ENCODE data around the gene NEK1. TPM values are rescaled to one million over a fixed set of nuclear protein-coding genes. Genes with fewer than 3 reads are reported as not detected.

Gene NEK1
- total RNA-seq, 2 experiments from 2014 or later: 15.4 to 16.9 TPM

DNA sequence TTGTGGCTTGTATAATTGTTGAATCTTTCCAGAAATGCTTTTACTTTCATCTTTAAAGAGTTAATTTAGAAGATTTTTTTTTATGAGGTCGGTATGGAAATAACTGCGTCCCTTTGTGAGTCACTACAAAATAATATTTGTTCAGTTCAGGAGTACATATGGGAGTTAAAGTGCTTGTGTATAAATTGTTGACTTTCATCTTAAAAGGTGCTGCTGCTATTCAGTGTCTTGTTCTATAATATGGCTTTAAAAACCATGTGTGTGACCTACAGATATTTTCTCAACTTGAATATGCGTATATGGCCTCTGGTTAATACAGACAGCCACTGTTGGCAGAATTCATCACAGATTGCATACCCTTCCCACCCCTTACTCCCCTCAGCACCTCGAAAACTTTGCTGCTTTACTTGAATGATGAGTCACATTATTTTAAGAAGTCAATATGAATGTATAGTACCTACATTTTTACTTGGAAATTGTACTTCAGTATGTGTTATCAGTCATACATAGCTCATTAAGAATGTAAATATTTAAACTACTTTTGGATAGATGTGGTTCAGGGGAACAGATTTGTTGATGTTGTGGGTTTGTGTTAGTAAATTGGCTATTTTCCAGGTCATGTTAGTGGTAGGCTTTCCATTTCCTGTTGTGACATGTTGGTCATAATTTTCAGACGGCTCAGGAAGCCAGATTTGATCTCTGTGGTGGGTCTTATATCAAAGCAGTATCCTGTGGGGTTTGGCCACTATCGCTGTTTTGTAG is 9.5 kb upstream of the NEK1 start:
- Mint-ChIP-seq H3K27me3 (no peaks in the 10 kb centered on the region), H3K4me1 (peaks cover 42% of the 10 kb centered on the region), H3K4me3 (peak overlapping the region; percentile 72), H3K9me3 (no peaks in the 10 kb centered on the region), H3K36me3 (peaks cover 5% of the 10 kb centered on the region), H3K27ac (peak overlapping the region; percentile 76)
- DNase-seq (no peak), ATAC-seq (ENCODE audit: low read depth) (no peak)
- POLR2A ChIA-PET: interaction anchor here (0.6 to 2.8 kb wide), 2 partner anchors 10 to 38 kb away, joined by 3 to 13 read pairs; partner anchors contain the start of gene NEK1

DNA sequence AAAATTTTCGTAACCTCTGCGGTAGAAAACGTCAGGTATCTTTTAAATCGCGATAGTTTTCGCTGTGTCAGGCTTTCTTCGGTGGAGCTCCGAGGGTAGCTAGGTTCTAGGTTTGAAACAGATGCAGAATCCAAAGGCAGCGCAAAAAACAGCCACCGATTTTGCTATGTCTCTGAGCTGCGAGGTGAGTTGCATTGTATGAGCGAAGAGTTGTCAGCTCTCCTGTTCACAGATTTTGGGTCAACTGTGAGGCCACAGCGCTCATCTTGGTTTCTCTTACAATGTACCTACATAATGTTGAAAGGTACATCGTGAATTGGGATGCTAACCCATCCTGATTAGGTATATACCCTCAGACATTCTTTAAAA is 8.5 kb upstream of the NEK1 start:
- peak; percentile 38 for DNase-seq
- ATAC-seq (ENCODE audit: low read depth): no peak
- peak overlapping the region; percentile 99 for H3K27ac Mint-ChIP-seq

DNA sequence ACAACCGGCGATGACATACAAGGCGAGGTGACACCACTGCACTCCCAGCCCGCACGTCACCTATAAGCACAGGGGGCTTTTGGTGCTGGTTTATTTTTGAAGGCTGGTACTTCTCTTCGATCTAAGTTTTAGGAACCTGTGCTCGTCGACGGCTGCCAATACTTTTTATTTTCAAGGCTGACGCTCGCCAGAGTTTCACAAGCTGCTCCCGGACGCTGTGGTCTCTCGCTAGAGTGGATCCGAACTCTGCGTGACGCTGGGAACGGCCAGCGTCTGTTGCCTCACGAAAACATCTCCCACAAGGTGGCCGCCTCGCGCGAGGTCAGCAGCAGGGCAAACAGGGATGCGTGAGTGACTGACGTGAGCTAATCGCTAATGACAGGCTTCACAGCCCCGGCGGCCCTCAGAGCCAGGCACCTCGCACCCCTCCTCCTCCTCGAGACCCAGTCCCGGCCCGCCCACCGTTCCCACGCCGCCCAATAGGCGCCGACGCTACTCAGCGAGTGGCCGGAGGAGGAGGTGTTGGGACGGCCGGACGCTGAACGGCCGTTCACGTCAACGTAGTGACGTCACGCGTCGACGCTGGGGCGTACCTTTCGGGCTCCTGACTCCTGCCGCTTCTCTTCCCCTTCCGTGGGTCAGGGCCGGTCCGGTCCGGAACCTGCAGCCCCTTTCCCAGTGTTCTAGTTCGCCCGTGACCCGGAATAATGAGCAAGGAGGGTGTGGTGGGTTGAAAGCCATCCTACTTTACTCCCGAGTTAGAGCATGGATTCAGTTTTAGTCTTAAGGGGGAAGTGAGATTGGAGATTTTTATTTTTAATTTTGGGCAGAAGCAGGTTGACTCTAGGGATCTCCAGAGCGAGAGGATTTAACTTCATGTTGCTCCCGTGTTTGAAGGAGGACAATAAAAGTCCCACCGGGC is 7.8 kb upstream of the NEK1 start, which contains the start of gene CLCN3:
Gene CLCN3, plus strand, starts transcription at position 621 of the 922 bp plus-strand sequence. CDS start 15,351 bp downstream, outside the sequence.
- H3K36me3 Mint-ChIP-seq: peaks cover 5% of the 10 kb centered on the region
- ATAC-seq (ENCODE audit: low read depth) (peak; percentile 91), DNase-seq (peak; percentile 89)
- peak within 1 kb of the TSS; percentile 99 for H3K27ac Mint-ChIP-seq
- POLR2A ChIA-PET: interaction anchor here (1.1 to 3.0 kb wide), 4 partner anchors 8 to 137 kb away, joined by 3 to 14 read pairs (median 8); partner anchors contain the start of genes HPF1 and NEK1
- H3K27me3 Mint-ChIP-seq: no peaks in the 10 kb centered on the region
- H3K4me1 Mint-ChIP-seq: peaks cover 49% of the 10 kb centered on the region
- H3K4me3 Mint-ChIP-seq: peak within 1 kb of the TSS; percentile 100
- H3K9me3 Mint-ChIP-seq: no peaks in the 10 kb centered on the region

More for the DNA sequence above, 8.5 kb upstream of the NEK1 start:
- Mint-ChIP-seq H3K4me1 (peaks cover 43% of the 10 kb centered on the region), H3K27me3 (no peaks in the 10 kb centered on the region), H3K9me3 (no peaks in the 10 kb centered on the region), H3K4me3 (peak overlapping the region; percentile 100), H3K36me3 (peaks cover 5% of the 10 kb centered on the region)
- POLR2A ChIA-PET: interaction anchor here (1.1 to 3.0 kb wide), 3 partner anchors 9 to 39 kb away, joined by 3 to 14 read pairs (median 13); partner anchors contain the start of gene NEK1

DNA sequence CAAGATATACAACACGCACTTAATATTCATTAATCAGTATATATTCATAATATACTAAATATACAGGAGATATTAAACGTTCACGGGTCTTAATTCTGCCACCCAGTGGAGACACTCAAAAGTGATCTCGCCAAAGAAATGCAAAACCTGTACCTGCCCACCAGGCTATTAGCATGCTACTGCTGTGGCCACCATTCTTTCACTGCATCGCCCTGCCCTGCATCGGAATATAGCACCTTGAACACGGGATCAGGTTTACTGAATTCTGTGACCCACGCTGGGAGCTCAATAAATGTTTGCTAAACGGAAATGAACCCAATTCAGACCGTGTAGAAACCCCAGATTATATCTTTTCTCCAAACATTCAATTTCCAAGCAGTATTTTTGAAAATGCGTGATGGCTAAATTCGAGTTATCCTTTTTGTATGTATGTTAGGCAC is 7.2 kb upstream of the NEK1 start:
- Mint-ChIP-seq H3K27ac (peak overlapping the region; percentile 99), H3K9me3 (no peaks in the 10 kb centered on the region), H3K36me3 (peaks cover 2% of the 10 kb centered on the region), H3K27me3 (no peaks in the 10 kb centered on the region), H3K4me3 (peak overlapping the region; percentile 100), H3K4me1 (peaks cover 49% of the 10 kb centered on the region)
- DNase-seq (peak; percentile 46), ATAC-seq (ENCODE audit: low read depth) (peak; percentile 41)
- POLR2A ChIA-PET: interaction anchor here (1.1 to 3.0 kb wide), 2 partner anchors 40 to 138 kb away, joined by 4 to 14 read pairs; partner anchors contain the start of gene HPF1

DNA sequence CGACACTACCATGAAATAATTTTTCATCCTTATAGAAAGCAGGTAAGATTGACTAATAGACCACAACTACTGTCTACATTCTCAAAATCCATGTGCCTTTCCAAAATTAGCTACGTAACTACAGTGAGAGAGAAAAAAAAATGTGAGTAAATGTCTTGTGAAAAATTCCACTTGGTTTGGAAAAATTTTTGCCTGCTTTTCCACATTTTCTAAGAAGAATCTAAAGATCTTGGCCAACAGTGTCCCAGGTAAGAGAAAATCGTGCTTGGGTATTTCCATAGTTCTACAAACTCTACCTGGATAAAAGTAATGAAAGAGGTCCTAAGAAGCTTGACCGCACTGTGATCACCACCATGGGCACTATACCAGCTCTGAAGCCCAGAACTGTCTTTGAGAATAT is 6.6 kb upstream of the NEK1 start:
- no peaks in the 10 kb centered on the region for H3K9me3 Mint-ChIP-seq
- peaks cover 49% of the 10 kb centered on the region for H3K4me1 Mint-ChIP-seq
- DNase-seq: no peak
- POLR2A ChIA-PET: interaction anchor here (3.0 kb wide), 1 partner anchor 41 kb away, joined by 14 read pairs; no protein-coding TSS in a partner anchor
- peak overlapping the region; percentile 100 for H3K4me3 Mint-ChIP-seq
- no peak for ATAC-seq (ENCODE audit: low read depth)
- H3K27me3 Mint-ChIP-seq: no peaks in the 10 kb centered on the region
- H3K27ac Mint-ChIP-seq: peak overlapping the region; percentile 99
- H3K36me3 Mint-ChIP-seq: peaks cover 2% of the 10 kb centered on the region

DNA sequence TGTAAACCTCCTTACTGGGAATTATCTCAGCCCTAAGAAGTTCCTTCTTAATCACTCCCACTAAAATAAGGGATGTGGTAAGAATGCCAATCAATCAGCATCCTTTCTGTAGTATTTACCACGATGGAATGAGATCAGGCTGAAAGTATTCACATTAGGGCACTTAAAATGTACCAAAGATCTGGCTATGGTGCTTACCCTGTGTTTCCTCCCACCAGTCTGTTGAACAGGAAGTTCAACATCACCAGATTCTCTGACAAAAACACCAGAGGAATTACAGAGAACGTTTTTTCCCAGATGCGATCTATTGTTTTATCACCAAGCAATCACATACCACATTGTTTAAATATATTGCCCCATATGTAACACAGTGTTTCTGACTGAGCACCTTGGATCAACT is 5.9 kb upstream of the NEK1 start:
- Mint-ChIP-seq H3K9me3 (no peaks in the 10 kb centered on the region), H3K4me3 (peak overlapping the region; percentile 100), H3K4me1 (peaks cover 46% of the 10 kb centered on the region), H3K36me3 (no peaks in the 10 kb centered on the region), H3K27me3 (no peaks in the 10 kb centered on the region), H3K27ac (peak overlapping the region; percentile 99)
- ATAC-seq (ENCODE audit: low read depth): no peak
- DNase-seq: no peak
- POLR2A ChIA-PET: interaction anchor here (3.0 kb wide), 1 partner anchor 41 kb away, joined by 14 read pairs; no protein-coding TSS in a partner anchor

DNA sequence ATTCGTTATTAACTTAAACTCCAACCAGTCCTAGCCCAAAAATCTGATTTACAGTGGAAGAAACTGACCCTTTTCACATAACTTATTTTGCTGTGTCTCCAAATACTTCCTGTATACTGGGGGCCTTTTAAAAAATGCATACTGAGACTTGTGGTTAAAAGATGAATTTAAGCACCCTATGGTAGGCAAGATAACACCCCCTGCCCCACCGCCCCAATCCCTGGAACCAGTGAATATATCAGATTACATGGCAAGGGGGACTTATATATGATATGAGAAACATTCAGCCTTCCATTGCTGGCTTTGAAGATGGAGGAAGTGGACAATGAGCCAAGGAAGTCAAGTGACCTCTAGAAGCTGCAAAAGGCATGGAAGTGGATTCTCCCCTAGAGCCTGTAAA is 4.9 kb upstream of the NEK1 start:
- no peak overlapping the region for H3K4me3 Mint-ChIP-seq
- ATAC-seq (ENCODE audit: low read depth): no peak
- H3K9me3 Mint-ChIP-seq: no peaks in the 10 kb centered on the region
- no peaks in the 10 kb centered on the region for H3K36me3 Mint-ChIP-seq
- H3K27me3 Mint-ChIP-seq: no peaks in the 10 kb centered on the region
- peaks cover 45% of the 10 kb centered on the region for H3K4me1 Mint-ChIP-seq
- DNase-seq: no peak
- POLR2A ChIA-PET: no interaction called here
- H3K27ac Mint-ChIP-seq: no peak overlapping the region

DNA sequence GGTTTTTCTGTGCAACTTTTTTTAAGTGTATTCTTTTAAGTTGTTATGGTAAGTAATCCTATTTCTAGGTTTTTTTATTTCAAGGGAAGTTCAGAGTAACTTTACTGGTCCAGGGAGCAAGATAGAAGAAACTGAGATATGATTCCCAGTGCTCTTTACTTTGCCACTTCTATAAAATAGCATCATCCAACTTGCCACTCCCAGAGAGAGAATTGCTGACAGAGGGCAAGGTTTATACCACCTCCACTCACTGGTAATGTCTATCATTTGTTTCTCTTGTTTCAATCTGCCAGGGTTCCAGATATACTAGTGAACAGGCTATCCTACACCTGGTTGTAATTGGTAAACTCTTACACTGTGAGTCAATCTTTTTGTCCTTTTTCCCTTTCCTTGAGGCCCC is 4.5 kb upstream of the NEK1 start:
- no peak overlapping the region for H3K4me3 Mint-ChIP-seq
- no peak for DNase-seq
- no peaks in the 10 kb centered on the region for H3K9me3 Mint-ChIP-seq
- H3K4me1 Mint-ChIP-seq: peaks cover 40% of the 10 kb centered on the region
- no peak for ATAC-seq (ENCODE audit: low read depth)
- no peaks in the 10 kb centered on the region for H3K27me3 Mint-ChIP-seq
- POLR2A ChIA-PET: no interaction called here
- no peak overlapping the region for H3K27ac Mint-ChIP-seq
- no peaks in the 10 kb centered on the region for H3K36me3 Mint-ChIP-seq

DNA sequence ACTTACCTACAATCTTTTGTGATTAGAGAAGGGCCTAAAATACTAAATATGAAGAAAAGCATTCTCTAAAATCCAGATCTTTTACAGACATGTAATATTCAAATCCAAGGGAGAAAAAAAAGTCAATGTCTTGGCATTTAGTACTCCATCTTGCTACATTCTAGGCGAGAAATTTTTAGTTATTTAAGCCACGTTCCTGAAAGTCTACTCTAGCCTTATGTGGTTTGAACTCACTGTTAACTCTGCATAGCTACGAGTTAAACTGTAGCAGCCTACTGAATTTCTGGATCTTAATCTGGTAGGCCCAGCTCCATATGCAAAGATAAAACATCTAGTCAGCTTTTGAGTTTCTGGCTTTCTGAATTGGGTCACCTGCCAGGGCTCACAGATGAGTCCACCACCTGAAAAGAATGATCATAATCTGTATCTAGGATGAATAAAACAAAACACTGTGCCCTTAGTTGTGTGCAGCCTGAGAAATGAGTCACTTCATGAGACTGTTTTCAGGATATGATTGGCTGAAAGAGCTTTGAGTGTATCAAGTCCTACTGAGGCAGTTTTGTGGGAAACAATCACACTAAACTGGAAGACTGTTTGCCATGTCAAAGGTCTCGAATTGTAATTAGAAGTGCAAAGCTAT is 3.2 kb upstream of the NEK1 start:
- DNase-seq: no peak
- Mint-ChIP-seq H3K27ac (peak overlapping the region; percentile 25), H3K36me3 (no peaks in the 10 kb centered on the region), H3K4me1 (peaks cover 43% of the 10 kb centered on the region), H3K27me3 (no peaks in the 10 kb centered on the region), H3K4me3 (no peak overlapping the region), H3K9me3 (no peaks in the 10 kb centered on the region)
- ATAC-seq (ENCODE audit: low read depth): no peak
- POLR2A ChIA-PET: no interaction called here

DNA sequence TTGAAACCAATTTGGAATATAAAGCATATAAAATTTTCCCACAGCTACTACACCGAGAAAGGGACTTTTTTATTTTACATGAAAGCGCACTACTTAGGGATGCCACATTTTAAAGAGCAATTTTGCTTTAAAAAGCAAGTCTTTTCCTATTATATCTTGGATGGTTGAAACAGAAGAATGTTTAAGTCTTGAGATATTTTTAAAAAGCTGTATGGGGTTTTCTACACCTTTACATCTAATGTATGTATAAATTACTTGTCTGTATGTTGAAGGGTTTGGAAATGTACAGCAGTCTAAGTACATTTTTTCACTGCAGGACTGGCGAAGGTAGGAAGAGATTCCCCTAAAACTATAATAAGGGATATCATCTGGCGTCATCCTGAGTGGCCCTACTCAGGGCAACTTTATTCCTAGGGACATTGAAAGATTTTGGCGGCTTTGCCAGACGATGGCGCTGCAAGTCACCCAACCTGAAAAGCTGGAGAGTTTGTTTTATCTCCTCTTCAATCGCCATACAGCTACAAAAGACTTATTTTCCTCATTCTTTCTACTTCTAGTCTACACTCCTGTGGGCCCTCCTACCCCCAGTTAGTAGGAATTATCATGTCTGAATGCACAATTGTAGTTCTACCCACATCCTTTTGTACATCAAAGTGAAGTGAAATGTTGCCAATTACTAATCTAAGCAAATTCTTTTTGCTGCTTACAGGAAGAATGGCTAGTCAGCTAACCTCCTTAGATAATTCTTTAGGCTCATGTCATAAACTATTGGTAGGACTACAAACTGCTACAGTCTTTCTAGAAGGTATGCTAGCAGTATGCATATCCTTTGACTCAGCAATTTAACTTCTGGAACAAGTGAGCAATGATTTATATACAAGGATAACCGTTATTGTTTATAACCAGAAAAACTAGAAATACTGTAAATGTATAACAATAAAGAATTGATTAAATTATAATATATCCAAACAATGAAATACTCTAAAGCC is 782 bp upstream of the NEK1 start:
- POLR2A ChIA-PET: interaction anchor here (0.6 to 2.2 kb wide), 5 partner anchors 8 to 1295 kb away, joined by 3 to 13 read pairs (median 4); partner anchors contain the start of genes CBR4 and CLCN3
- Mint-ChIP-seq H3K9me3 (no peaks in the 10 kb centered on the region), H3K27ac (peak overlapping the region; percentile 99), H3K4me1 (peaks cover 32% of the 10 kb centered on the region), H3K4me3 (peak overlapping the region; percentile 98), H3K27me3 (no peaks in the 10 kb centered on the region), H3K36me3 (no peaks in the 10 kb centered on the region)
- peak; percentile 66 for DNase-seq
- peak; percentile 11 for ATAC-seq (ENCODE audit: low read depth)

DNA sequence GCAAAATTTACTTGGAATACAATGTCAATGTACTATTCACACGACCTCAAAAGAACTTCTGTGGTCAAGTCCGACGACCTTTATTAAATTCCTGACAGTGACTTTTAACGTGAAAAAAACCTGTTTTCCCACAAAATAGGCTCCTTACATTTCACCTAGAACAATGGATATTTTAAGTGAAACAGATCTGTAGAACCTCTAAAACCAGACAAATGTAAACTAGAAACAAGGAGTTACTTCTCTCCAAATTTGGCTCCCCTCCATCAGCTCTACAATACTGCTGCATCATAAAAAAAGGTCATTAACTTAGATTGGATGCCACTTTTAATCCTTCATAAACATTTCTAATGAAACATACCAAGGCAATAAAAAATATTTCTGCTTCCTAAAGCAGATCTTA is 1.2 kb downstream of the NEK1 start:
- H3K27ac Mint-ChIP-seq: peak overlapping the region; percentile 39
- H3K36me3 Mint-ChIP-seq: peaks cover 14% of the 10 kb centered on the region
- DNase-seq (no peak), ATAC-seq (ENCODE audit: low read depth) (no peak)
- POLR2A ChIA-PET: interaction anchor here (2.2 kb wide), 1 partner anchor 10 kb away, joined by 13 read pairs; the partner anchor contains the start of gene CLCN3
- H3K4me3 Mint-ChIP-seq: peak overlapping the region; percentile 98
- H3K27me3 Mint-ChIP-seq: no peaks in the 10 kb centered on the region
- H3K4me1 Mint-ChIP-seq: peaks cover 30% of the 10 kb centered on the region
- H3K9me3 Mint-ChIP-seq: no peaks in the 10 kb centered on the region

DNA sequence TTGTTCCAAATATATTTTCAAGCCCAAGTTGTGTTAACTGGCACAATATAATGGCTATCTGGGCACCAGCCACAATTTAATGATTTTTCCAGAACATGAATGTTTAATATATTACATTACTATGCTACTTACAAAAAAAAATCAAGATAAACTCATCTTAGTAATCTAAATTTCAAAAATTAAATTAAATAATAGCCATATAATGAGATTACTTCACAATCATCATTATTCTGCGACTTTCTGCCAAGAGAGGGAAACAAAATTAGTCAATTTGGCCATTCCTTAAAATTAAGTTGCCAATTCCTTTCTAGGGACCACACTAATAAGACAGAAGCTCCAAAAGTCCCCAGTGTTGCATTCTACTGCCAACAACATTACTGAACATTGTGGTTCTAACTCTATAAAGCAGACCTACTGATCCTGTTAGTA is 7.5 kb downstream of the NEK1 start:
- Mint-ChIP-seq H3K9me3 (no peaks in the 10 kb centered on the region), H3K27me3 (no peaks in the 10 kb centered on the region), H3K36me3 (peaks cover 25% of the 10 kb centered on the region), H3K4me3 (no peak overlapping the region), H3K4me1 (peaks cover 20% of the 10 kb centered on the region), H3K27ac (peak overlapping the region; percentile 25)
- POLR2A ChIA-PET: no interaction called here
- ATAC-seq (ENCODE audit: low read depth) (no peak), DNase-seq (no peak)

All from activated naive CD8-positive, alpha-beta T cell treated with anti-CD3 and anti-CD28 coated beads, Interleukin-2, amount 10 ng/mL, durations not matched to agents 7 days and 5 days (primary cell).